ENCODE data around the gene CTH. TPM values are rescaled to one million over a fixed set of nuclear protein-coding genes. Genes with fewer than 3 reads are reported as not detected.
"Not testable (repeated sequence)": the region's sequence is repeated elsewhere in the genome, so short reads cannot be mapped to it uniquely, and the experiment has no call there.

CTH gene
- total RNA-seq, 3 donors from 2014 or later (not counting 1 experiment from before 2014, with no cell fraction given), result 3.0 to 7.6 (median 3.6) TPM

- no peak overlapping the region for H3K4me3 Mint-ChIP-seq
- Histone ChIP-seq H3K4me3 (ENCODE audit: low read length) (no peak overlapping the region), H3K4me1 (ENCODE audit: control insufficient read depth, insufficient read depth, low read length) (no peaks in the 10 kb centered on the region), H3K36me3 (ENCODE audit: control insufficient read depth, insufficient read depth, low read length) (no peaks in the 10 kb centered on the region), H3K9me3 (ENCODE audit: control insufficient read depth, insufficient read depth, low read length) (no peaks in the 10 kb centered on the region), H3K27me3 (ENCODE audit: control insufficient read depth, insufficient read depth, low read length) (no peaks in the 10 kb centered on the region), H3K27ac (ENCODE audit: low read length) (no peak overlapping the region)
- H3K9me3 Mint-ChIP-seq, result no peaks in the 10 kb centered on the region
- DNase-seq (no peak), ATAC-seq (no peak)
- H3K36me3 Mint-ChIP-seq, result no peaks in the 10 kb centered on the region
- intact Hi-C loops (cut with micrococcal nuclease), result no loop called here
- no peaks in the 10 kb centered on the region for H3K4me1 Mint-ChIP-seq
- WGBS (ENCODE audit: insufficient coverage), result no CpG with 5 or more reads among the region's 1 CpG
- no peak overlapping the region for H3K27ac Mint-ChIP-seq
- no peak for TF ChIP-seq CTCF (IDR thresholded peaks at IDR 0.05)
- no peaks in the 10 kb centered on the region for H3K27me3 Mint-ChIP-seq (ENCODE audit: low read depth in 2 of 2)
These were observed 32.7 kb downstream of the CTH start for GRCh38 chr1:70443739-70444138.

- no peaks in the 10 kb centered on the region for H3K27me3 Mint-ChIP-seq (ENCODE audit: low read depth in 2 of 2)
- H3K27ac Mint-ChIP-seq, result no peak overlapping the region
- intact Hi-C loops (cut with micrococcal nuclease), result no loop called here
- DNase-seq (no peak), ATAC-seq (no peak)
- no peaks in the 10 kb centered on the region for H3K36me3 Mint-ChIP-seq
- H3K4me3 Mint-ChIP-seq, result no peak overlapping the region
- Histone ChIP-seq H3K9me3 (ENCODE audit: control insufficient read depth, insufficient read depth, low read length) (no peaks in the 10 kb centered on the region), H3K36me3 (ENCODE audit: control insufficient read depth, insufficient read depth, low read length) (no peaks in the 10 kb centered on the region), H3K4me3 (ENCODE audit: low read length) (no peak overlapping the region), H3K27me3 (ENCODE audit: control insufficient read depth, insufficient read depth, low read length) (no peaks in the 10 kb centered on the region), H3K4me1 (ENCODE audit: control insufficient read depth, insufficient read depth, low read length) (no peaks in the 10 kb centered on the region), H3K27ac (ENCODE audit: low read length) (no peak overlapping the region)
- WGBS (ENCODE audit: insufficient coverage), result 84% methylated on average over 8 of the region's 8 CpGs
- no peaks in the 10 kb centered on the region for H3K4me1 Mint-ChIP-seq
- no peaks in the 10 kb centered on the region for H3K9me3 Mint-ChIP-seq
- TF ChIP-seq CTCF (IDR thresholded peaks at IDR 0.05), result no peak
These were observed 38.0 kb downstream of the CTH start for GRCh38 chr1:70449049-70449448.

- WGBS (ENCODE audit: insufficient coverage), result 59% methylated on average over 3 of the region's 3 CpGs
- DNase-seq, result not testable (repeated sequence)
These were observed 41.3 kb downstream of the CTH start for GRCh38 chr1:70452164-70452939.

GRCh38 chr1:70455291-70455690 is 44.2 kb downstream of the CTH start:
- no peak for TF ChIP-seq CTCF (IDR thresholded peaks at IDR 0.05)
- no peaks in the 10 kb centered on the region for H3K4me1 Mint-ChIP-seq
- no peak for DNase-seq
- Histone ChIP-seq H3K27me3 (ENCODE audit: control insufficient read depth, insufficient read depth, low read length) (no peaks in the 10 kb centered on the region), H3K4me1 (ENCODE audit: control insufficient read depth, insufficient read depth, low read length) (no peaks in the 10 kb centered on the region), H3K9me3 (ENCODE audit: control insufficient read depth, insufficient read depth, low read length) (no peaks in the 10 kb centered on the region), H3K4me3 (ENCODE audit: low read length) (no peak overlapping the region), H3K27ac (ENCODE audit: low read length) (no peak overlapping the region), H3K36me3 (ENCODE audit: control insufficient read depth, insufficient read depth, low read length) (no peaks in the 10 kb centered on the region)
- H3K27ac Mint-ChIP-seq, result no peak overlapping the region
- no peaks in the 10 kb centered on the region for H3K9me3 Mint-ChIP-seq
- no peaks in the 10 kb centered on the region for H3K36me3 Mint-ChIP-seq
- no peak overlapping the region for H3K4me3 Mint-ChIP-seq
- WGBS (ENCODE audit: insufficient coverage), result 67% methylated on average over 1 of the region's 2 CpGs
- ATAC-seq, result no peak
- peaks cover 3 to 10% of the 10 kb centered on the region in 2 donors for H3K27me3 Mint-ChIP-seq (ENCODE audit: low read depth in 2 of 2)
- intact Hi-C loops (cut with micrococcal nuclease), result no loop called here

More at GRCh38 chr1:70452164-70452939, 41.3 kb downstream of the CTH start:
- H3K27ac ChIP-seq (ENCODE audit: low read length); intact Hi-C loops (cut with micrococcal nuclease); H3K4me3 ChIP-seq (ENCODE audit: low read length); H3K9me3 Mint-ChIP-seq; ATAC-seq; H3K9me3 ChIP-seq (ENCODE audit: control insufficient read depth, insufficient read depth, low read length); H3K4me1 ChIP-seq (ENCODE audit: control insufficient read depth, insufficient read depth, low read length); H3K36me3 Mint-ChIP-seq; H3K4me1 Mint-ChIP-seq; H3K27ac Mint-ChIP-seq; H3K36me3 ChIP-seq (ENCODE audit: control insufficient read depth, insufficient read depth, low read length); H3K27me3 ChIP-seq (ENCODE audit: control insufficient read depth, insufficient read depth, low read length); H3K4me3 Mint-ChIP-seq: not testable (repeated sequence)
- peaks cover 0 to 10% of the 10 kb centered on the region in 2 donors for H3K27me3 Mint-ChIP-seq (ENCODE audit: low read depth in 2 of 2)
